ENCODE data around the gene RAP1A.
"Not testable (repeated sequence)": the region's sequence is repeated elsewhere in the genome, so short reads cannot be mapped to it uniquely, and the experiment has no call there.

The RAP1A gene

GRCh38 chr1:111629190-111629954 is 9.8 kb downstream of the RAP1A start:
- DNase-seq (ENCODE audit: low spot score), result no peak

- peak; percentile 39 for DNase-seq (ENCODE audit: low spot score)
These were observed 11.0 kb downstream of the RAP1A start for GRCh38 chr1:111630567-111630966.

- no peak for DNase-seq (ENCODE audit: low spot score)
These were observed 11.9 kb downstream of the RAP1A start for GRCh38 chr1:111631502-111631901.

GRCh38 chr1:111632771-111633170 is 13.2 kb downstream of the RAP1A start:
- DNase-seq (ENCODE audit: low spot score), result not testable (repeated sequence)

- DNase-seq (ENCODE audit: low spot score), result no peak
These were observed 14.2 kb downstream of the RAP1A start for GRCh38 chr1:111633736-111634247.

- no peak for DNase-seq (ENCODE audit: low spot score)
These were observed 15.9 kb downstream of the RAP1A start for GRCh38 chr1:111635324-111636009.

- DNase-seq (ENCODE audit: low spot score), result no peak
These were observed 18.7 kb downstream of the RAP1A start for GRCh38 chr1:111638320-111638719.

- DNase-seq (ENCODE audit: low spot score), result no peak
These were observed 20.1 kb downstream of the RAP1A start for GRCh38 chr1:111639602-111640198.

- no peak for DNase-seq (ENCODE audit: low spot score)
These were observed 23.5 kb downstream of the RAP1A start for GRCh38 chr1:111643097-111643496.

GRCh38 chr1:111643696-111644095 is 24.1 kb downstream of the RAP1A start:
- no peak for DNase-seq (ENCODE audit: low spot score)

GRCh38 chr1:111644506-111644905 is 24.9 kb downstream of the RAP1A start:
- DNase-seq (ENCODE audit: low spot score), result no peak

- no peak for DNase-seq (ENCODE audit: low spot score)
These were observed 28.1 kb downstream of the RAP1A start for GRCh38 chr1:111647736-111648135.

GRCh38 chr1:111648806-111649205 is 29.2 kb downstream of the RAP1A start:
- DNase-seq (ENCODE audit: low spot score), result peak; percentile 26

GRCh38 chr1:111649227-111649626 is 29.6 kb downstream of the RAP1A start:
- no peak for DNase-seq (ENCODE audit: low spot score)

- DNase-seq (ENCODE audit: low spot score), result no peak
These were observed 30.1 kb downstream of the RAP1A start for GRCh38 chr1:111649648-111650047.

- DNase-seq (ENCODE audit: low spot score), result no peak
These were observed 34.1 kb downstream of the RAP1A start for GRCh38 chr1:111653709-111654108.

GRCh38 chr1:111654839-111655238 is 35.2 kb downstream of the RAP1A start:
- DNase-seq (ENCODE audit: low spot score), result no peak

- peak; percentile 73 for DNase-seq (ENCODE audit: low spot score)
These were observed 36.8 kb downstream of the RAP1A start for GRCh38 chr1:111656086-111657017.

GRCh38 chr1:111658622-111659021 is 39.0 kb downstream of the RAP1A start:
- DNase-seq (ENCODE audit: low spot score), result no peak

GRCh38 chr1:111660204-111661150 is 40.9 kb downstream of the RAP1A start:
- DNase-seq (ENCODE audit: low spot score), result no peak

- no peak for DNase-seq (ENCODE audit: low spot score)
These were observed 45.1 kb downstream of the RAP1A start for GRCh38 chr1:111664652-111665051.
